ENCODE results near the gene RHCE. TPM values are rescaled to one million over a fixed set of nuclear protein-coding genes. Genes with fewer than 3 reads are reported as not detected.
"Not testable (repeated sequence)": the region's sequence is repeated elsewhere in the genome, so short reads cannot be mapped to it uniquely, and the experiment has no call there.

The RHCE gene
- total RNA-seq, 1 experiment from 2014 or later = not detected

DNA sequence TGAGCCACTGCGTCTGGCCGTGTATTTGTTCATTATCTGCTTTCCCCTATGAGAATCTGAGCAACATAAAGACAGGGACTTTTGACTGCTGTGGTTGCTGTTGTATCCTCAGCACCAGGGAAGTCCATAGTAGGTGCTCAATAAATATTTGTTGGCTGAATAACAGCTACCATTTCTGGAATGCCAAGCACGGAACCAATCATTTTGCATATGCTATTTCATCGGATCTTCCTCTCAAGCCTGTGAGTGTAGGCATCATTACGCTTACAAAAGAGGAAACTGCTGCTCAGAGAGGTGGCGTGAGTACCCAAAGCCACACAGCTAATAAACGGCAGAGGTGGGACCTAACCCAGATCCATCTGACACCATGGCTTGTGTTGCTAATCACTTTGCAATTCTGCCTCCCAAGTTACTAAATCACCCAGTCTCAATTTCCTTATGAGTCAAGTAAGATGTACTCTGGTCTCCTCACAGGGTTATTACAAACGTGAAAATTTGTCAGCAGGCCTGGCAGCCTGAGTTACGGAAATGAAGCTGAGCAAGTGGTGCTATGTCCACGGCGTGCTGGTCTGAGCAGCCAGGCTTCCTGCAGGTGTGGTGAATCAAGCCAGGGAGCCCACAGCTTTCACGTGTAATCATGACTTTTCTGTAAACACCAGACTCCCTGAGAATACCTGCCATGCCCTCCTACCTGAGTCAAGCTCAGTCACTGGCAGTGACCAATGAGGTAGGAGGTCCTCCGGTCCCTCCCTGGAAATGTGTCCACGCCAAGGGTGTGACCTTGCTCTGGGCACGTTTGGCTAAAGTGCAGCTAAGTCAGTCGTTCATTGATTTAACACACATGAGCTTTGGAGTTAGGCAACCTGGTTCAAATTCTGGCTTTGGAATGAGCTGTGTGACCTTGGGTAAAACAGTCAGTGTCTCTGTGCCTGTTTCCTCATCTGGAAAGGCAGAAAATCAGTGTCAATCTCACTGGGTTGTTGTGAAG is 4.8 kb upstream of the RHCE start:
- in situ Hi-C loops (cut with HindIII; ENCODE audit: low pct_unique_long_range_greater_than_20kb, low sequenced_read_pairs) = no loop called here
- H3K27me3 ChIP-seq (ENCODE audit: control insufficient read depth, insufficient read depth, low read length) = no peaks in the 10 kb centered on the region
- ChIA-PET CTCF (no interaction called here), POLR2A (interaction anchor here (0.6 kb wide), 1 partner anchor 46 kb away, joined by 7 read pairs; no protein-coding TSS in a partner anchor)
- ATAC-seq = no peak
- DNase-seq (ENCODE audit: low read depth, low spot score) = no peak
- BruUV-seq (replicated peaks) = no TSS peak
- H3K4me1 ChIP-seq (ENCODE audit: control insufficient read depth, insufficient read depth, low read length) = no peaks in the 10 kb centered on the region; the same call in 1 of the 2 replicates
- no peak for TF ChIP-seq TCF7L2 (IDR thresholded peaks at IDR 0.05; ENCODE audit: low read depth, low read length)
- TF ChIP-seq, protein P1, sequence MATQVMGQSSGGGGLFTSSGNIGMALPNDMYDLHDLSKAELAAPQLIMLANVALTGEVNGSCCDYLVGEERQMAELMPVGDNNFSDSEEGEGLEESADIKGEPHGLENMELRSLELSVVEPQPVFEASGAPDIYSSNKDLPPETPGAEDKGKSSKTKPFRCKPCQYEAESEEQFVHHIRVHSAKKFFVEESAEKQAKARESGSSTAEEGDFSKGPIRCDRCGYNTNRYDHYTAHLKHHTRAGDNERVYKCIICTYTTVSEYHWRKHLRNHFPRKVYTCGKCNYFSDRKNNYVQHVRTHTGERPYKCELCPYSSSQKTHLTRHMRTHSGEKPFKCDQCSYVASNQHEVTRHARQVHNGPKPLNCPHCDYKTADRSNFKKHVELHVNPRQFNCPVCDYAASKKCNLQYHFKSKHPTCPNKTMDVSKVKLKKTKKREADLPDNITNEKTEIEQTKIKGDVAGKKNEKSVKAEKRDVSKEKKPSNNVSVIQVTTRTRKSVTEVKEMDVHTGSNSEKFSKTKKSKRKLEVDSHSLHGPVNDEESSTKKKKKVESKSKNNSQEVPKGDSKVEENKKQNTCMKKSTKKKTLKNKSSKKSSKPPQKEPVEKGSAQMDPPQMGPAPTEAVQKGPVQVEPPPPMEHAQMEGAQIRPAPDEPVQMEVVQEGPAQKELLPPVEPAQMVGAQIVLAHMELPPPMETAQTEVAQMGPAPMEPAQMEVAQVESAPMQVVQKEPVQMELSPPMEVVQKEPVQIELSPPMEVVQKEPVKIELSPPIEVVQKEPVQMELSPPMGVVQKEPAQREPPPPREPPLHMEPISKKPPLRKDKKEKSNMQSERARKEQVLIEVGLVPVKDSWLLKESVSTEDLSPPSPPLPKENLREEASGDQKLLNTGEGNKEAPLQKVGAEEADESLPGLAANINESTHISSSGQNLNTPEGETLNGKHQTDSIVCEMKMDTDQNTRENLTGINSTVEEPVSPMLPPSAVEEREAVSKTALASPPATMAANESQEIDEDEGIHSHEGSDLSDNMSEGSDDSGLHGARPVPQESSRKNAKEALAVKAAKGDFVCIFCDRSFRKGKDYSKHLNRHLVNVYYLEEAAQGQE (IDR thresholded peaks at IDR 0.05; ENCODE audit: insufficient read depth in 1 of 2, low read depth in 2 of 2, low read length in 1 of 2) = no peak
- H3K27ac ChIP-seq (ENCODE audit: low read length) = no peak overlapping the region
- intact Hi-C loops (cut with micrococcal nuclease; ENCODE audit: unreplicated experiment) = no loop called here
- H3K36me3 ChIP-seq (ENCODE audit: control insufficient read depth, insufficient read depth, low read length) = no peaks in the 10 kb centered on the region
- no peak overlapping the region for H3K4me3 ChIP-seq (ENCODE audit: low read depth in 2 of 2, low read length in 2 of 2)
- no peaks in the 10 kb centered on the region for H3K9me3 ChIP-seq (ENCODE audit: control insufficient read depth, insufficient read depth, low read depth, low read length)

DNA sequence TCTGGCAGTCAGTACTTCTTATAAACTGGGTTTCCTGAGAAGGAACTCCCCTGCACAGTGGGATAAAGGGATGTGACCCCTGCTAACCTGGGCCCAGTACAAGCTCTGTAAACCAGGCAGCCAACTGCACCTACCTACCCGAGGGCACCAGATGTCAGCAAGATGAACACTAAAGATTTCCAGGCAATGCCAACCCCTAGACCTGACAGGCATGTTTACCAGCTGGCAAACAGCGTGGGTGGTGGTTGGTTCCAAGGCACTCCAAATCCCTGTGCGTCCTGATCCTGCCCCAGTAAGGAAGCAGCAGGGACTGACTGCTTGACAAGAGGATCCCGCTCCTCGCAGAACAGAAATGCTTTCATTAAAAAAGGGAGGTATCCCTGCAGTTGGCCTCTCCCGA is 2.6 kb upstream of the RHCE start:
- CTCF ChIA-PET; in situ Hi-C loops (cut with HindIII; ENCODE audit: low pct_unique_long_range_greater_than_20kb, low sequenced_read_pairs): not testable (repeated sequence)

DNA sequence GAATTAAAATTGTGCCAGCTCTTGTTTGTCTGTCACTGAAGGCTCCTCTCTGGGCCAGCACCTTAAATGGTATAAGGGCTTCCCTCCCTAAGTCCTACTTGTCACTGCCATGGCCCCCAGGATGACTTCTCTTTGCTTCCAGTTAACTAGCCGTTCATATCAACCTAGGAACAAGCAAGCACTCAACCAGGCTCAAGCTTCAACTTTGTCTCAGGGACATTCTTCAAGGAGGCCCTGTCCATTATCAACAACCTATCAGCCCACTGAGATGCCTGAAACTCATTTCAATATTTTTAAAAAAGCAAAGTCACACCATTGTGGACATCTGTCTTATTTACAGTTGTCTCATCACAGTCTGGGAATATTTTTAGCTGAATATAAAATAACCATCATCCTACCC is 1.3 kb downstream of the RHCE start:
- BruUV-seq (replicated peaks) = not testable (repeated sequence)

More for the DNA sequence above, 2.6 kb upstream of the RHCE start:
- H3K4me1 ChIP-seq (ENCODE audit: control insufficient read depth, insufficient read depth, low read length); H3K9me3 ChIP-seq (ENCODE audit: control insufficient read depth, insufficient read depth, low read depth, low read length); H3K4me3 ChIP-seq (ENCODE audit: low read depth in 2 of 2, low read length in 2 of 2); H3K27me3 ChIP-seq (ENCODE audit: control insufficient read depth, insufficient read depth, low read length); intact Hi-C loops (cut with micrococcal nuclease; ENCODE audit: unreplicated experiment); ATAC-seq; POLR2A ChIA-PET; H3K36me3 ChIP-seq (ENCODE audit: control insufficient read depth, insufficient read depth, low read length); DNase-seq (ENCODE audit: low read depth, low spot score); H3K27ac ChIP-seq (ENCODE audit: low read length); BruUV-seq (replicated peaks): not testable (repeated sequence)

DNA sequence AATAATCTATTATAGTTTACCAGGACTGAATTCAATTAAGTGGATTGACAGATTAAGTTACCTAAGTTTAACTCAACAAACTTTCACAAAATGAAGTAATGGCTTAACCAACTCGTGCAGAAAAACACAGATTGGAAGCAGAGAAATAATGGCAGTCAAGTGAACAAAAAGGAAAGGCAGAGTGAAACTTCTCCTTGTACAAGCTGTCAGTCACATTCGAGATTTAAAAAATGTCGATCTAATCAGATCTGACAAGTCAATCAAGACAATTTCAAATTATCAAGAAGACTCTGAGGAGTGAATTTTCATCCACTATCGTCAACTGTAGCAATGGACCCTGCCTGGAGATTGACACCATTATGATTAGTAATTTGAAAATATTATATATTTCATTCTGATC is 3.3 kb downstream of the RHCE start:
- DNase-seq (ENCODE audit: low read depth, low spot score); intact Hi-C loops (cut with micrococcal nuclease; ENCODE audit: unreplicated experiment); in situ Hi-C loops (cut with HindIII; ENCODE audit: low pct_unique_long_range_greater_than_20kb, low sequenced_read_pairs); CTCF ChIA-PET; H3K36me3 ChIP-seq (ENCODE audit: control insufficient read depth, insufficient read depth, low read length); H3K27me3 ChIP-seq (ENCODE audit: control insufficient read depth, insufficient read depth, low read length); BruUV-seq (replicated peaks); ATAC-seq; H3K4me1 ChIP-seq (ENCODE audit: control insufficient read depth, insufficient read depth, low read length); H3K4me3 ChIP-seq (ENCODE audit: low read depth in 2 of 2, low read length in 2 of 2); H3K27ac ChIP-seq (ENCODE audit: low read length); H3K9me3 ChIP-seq (ENCODE audit: control insufficient read depth, insufficient read depth, low read depth, low read length); POLR2A ChIA-PET: not testable (repeated sequence)

More for the DNA sequence above, 1.3 kb downstream of the RHCE start:
- ATAC-seq; H3K4me1 ChIP-seq (ENCODE audit: control insufficient read depth, insufficient read depth, low read length); POLR2A ChIA-PET; CTCF ChIA-PET; DNase-seq (ENCODE audit: low read depth, low spot score); H3K36me3 ChIP-seq (ENCODE audit: control insufficient read depth, insufficient read depth, low read length); H3K9me3 ChIP-seq (ENCODE audit: control insufficient read depth, insufficient read depth, low read depth, low read length); in situ Hi-C loops (cut with HindIII; ENCODE audit: low pct_unique_long_range_greater_than_20kb, low sequenced_read_pairs); H3K27me3 ChIP-seq (ENCODE audit: control insufficient read depth, insufficient read depth, low read length); intact Hi-C loops (cut with micrococcal nuclease; ENCODE audit: unreplicated experiment); H3K4me3 ChIP-seq (ENCODE audit: low read depth in 2 of 2, low read length in 2 of 2); H3K27ac ChIP-seq (ENCODE audit: low read length): not testable (repeated sequence)

DNA sequence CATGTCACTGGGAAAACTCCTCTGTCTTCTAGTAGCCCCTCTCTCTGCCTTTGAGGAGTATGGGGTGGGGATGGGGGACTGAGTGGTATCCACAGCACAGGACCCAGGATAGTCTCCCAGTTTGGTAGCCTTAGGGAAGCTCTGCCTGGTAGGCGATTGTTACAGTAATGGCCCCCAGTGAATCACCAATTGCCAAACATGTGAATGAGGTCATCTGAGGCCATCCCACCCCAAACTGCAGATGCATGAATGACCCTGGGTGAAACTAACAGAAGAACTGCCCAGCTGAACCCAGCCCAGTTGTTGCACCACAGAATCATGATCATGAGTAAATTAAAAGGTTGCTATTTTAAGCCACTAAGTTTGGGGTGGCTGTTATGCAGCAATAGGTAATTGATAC is 6.0 kb downstream of the RHCE start:
- ATAC-seq; H3K4me1 ChIP-seq (ENCODE audit: control insufficient read depth, insufficient read depth, low read length); H3K27me3 ChIP-seq (ENCODE audit: control insufficient read depth, insufficient read depth, low read length); POLR2A ChIA-PET; CTCF ChIA-PET; in situ Hi-C loops (cut with HindIII; ENCODE audit: low pct_unique_long_range_greater_than_20kb, low sequenced_read_pairs); DNase-seq (ENCODE audit: low read depth, low spot score); H3K27ac ChIP-seq (ENCODE audit: low read length); H3K36me3 ChIP-seq (ENCODE audit: control insufficient read depth, insufficient read depth, low read length); intact Hi-C loops (cut with micrococcal nuclease; ENCODE audit: unreplicated experiment); H3K4me3 ChIP-seq (ENCODE audit: low read depth in 2 of 2, low read length in 2 of 2); H3K9me3 ChIP-seq (ENCODE audit: control insufficient read depth, insufficient read depth, low read depth, low read length); BruUV-seq (replicated peaks): not testable (repeated sequence)

DNA sequence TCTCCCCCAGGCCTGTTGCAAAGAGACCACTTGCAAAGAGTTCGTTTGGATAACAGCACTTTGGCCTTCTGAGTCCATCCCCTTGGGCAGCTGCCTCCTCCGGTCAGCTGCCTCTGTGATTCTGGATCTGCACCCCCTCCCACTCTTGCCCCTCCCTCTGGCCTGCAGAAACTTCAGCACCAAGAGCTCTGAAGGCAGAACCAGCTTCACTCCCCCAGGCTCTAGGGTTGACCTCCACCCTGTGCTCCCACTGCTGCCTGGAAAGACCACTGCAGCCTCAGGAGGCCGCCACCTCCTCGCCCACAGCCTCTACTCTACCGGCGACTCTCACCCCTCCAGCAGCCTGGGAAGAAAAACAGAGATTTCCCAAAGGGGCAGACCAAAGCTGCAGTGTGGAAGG is 6.5 kb downstream of the RHCE start:
- H3K4me3 ChIP-seq (ENCODE audit: low read depth in 2 of 2, low read length in 2 of 2); POLR2A ChIA-PET; BruUV-seq (replicated peaks); CTCF ChIA-PET; H3K27me3 ChIP-seq (ENCODE audit: control insufficient read depth, insufficient read depth, low read length); H3K36me3 ChIP-seq (ENCODE audit: control insufficient read depth, insufficient read depth, low read length); H3K27ac ChIP-seq (ENCODE audit: low read length); intact Hi-C loops (cut with micrococcal nuclease; ENCODE audit: unreplicated experiment); H3K9me3 ChIP-seq (ENCODE audit: control insufficient read depth, insufficient read depth, low read depth, low read length); H3K4me1 ChIP-seq (ENCODE audit: control insufficient read depth, insufficient read depth, low read length); DNase-seq (ENCODE audit: low read depth, low spot score); in situ Hi-C loops (cut with HindIII; ENCODE audit: low pct_unique_long_range_greater_than_20kb, low sequenced_read_pairs); ATAC-seq: not testable (repeated sequence)

All from Panc1 (cell line).